Progenitor cell of endocrine pancreas (in vitro differentiated cells): ENCODE measurements around the gene PRR14. TPM values are rescaled to one million over a fixed set of nuclear protein-coding genes. Genes with fewer than 3 reads are reported as not detected.
"Not testable (repeated sequence)": the region's sequence is repeated elsewhere in the genome, so short reads cannot be mapped to it uniquely, and the experiment has no call there.

Source experiments
- DNase-seq: peaks from one replicate; pipeline ENCODE4 v3.0.0; 2021; ENCODE audit warnings: low spot score; ENCODE audit not compliant: unreplicated experiment
- H3K27ac Mint-ChIP-seq: 2 replicates; pipeline ENCODE4 v1.8.0; 2021; ENCODE audit warnings: mild to moderate bottlenecking, moderate library complexity, mixed read lengths
- H3K27me3 Mint-ChIP-seq: 2 replicates; pipeline ENCODE4 v1.8.0; 2021; ENCODE audit warnings: mixed read lengths
- H3K36me3 Mint-ChIP-seq: 2 replicates; pipeline ENCODE4 v1.8.0; 2022; ENCODE audit warnings: mixed read lengths; ENCODE audit not compliant: insufficient read depth
- H3K4me1 Mint-ChIP-seq: 2 replicates; pipeline ENCODE4 v1.8.0; 2021; ENCODE audit warnings: low read depth, mixed read lengths
- H3K4me3 Mint-ChIP-seq: 2 replicates; pipeline ENCODE4 v1.8.0; 2021; ENCODE audit warnings: low read depth, mild to moderate bottlenecking, moderate library complexity, mixed read lengths
- H3K9me3 Mint-ChIP-seq: 2 replicates; pipeline ENCODE4 v1.8.0; 2021; ENCODE audit warnings: low read depth, mixed read lengths
- CTCF ChIP-seq: fragments of 200-600 bp; sonication (generic); IDR thresholded peaks from one replicate; pipeline ENCODE4 v1.5.0; 2021; ENCODE audit warnings: antibody characterized with exemption, mild to moderate bottlenecking; ENCODE audit not compliant: unreplicated experiment
- total RNA-seq: library from RNA; stranded (reverse); gene quantifications from 2 replicates; pipeline ENCODE4 v1.2.1, GENCODE V29; 2021

The PRR14 gene
- total RNA-seq, 1 donor from 2014 or later = 58.7 TPM

GRCh38 chr16:30622455-30623032 is 28.2 kb upstream of the PRR14 start:
- no peak for TF ChIP-seq CTCF
- Mint-ChIP-seq H3K36me3 (no peaks in the 10 kb centered on the region), H3K27me3 (peaks cover 2% of the 10 kb centered on the region), H3K4me3 (no peak overlapping the region), H3K4me1 (peaks cover 19% of the 10 kb centered on the region), H3K27ac (no peak overlapping the region), H3K9me3 (peaks cover 3% of the 10 kb centered on the region)
- DNase-seq = no peak

GRCh38 chr16:30623536-30624283 is 27.1 kb upstream of the PRR14 start:
- no peak for TF ChIP-seq CTCF
- no peak overlapping the region for H3K4me3 Mint-ChIP-seq
- DNase-seq = no peak
- H3K36me3 Mint-ChIP-seq = no peaks in the 10 kb centered on the region
- no peak overlapping the region for H3K27ac Mint-ChIP-seq
- H3K27me3 Mint-ChIP-seq = peaks cover 2% of the 10 kb centered on the region
- H3K9me3 Mint-ChIP-seq = peaks cover 2% of the 10 kb centered on the region
- peaks cover 21% of the 10 kb centered on the region for H3K4me1 Mint-ChIP-seq

- Mint-ChIP-seq H3K27ac (no peak overlapping the region), H3K4me1 (peaks cover 14% of the 10 kb centered on the region), H3K9me3 (no peaks in the 10 kb centered on the region), H3K27me3 (peaks cover 2% of the 10 kb centered on the region), H3K4me3 (no peak overlapping the region), H3K36me3 (no peaks in the 10 kb centered on the region)
- DNase-seq = no peak
- no peak for TF ChIP-seq CTCF
These were observed 24.5 kb upstream of the PRR14 start for GRCh38 chr16:30626236-30626635.

- peak; percentile 88 for DNase-seq
- no peaks in the 10 kb centered on the region for H3K36me3 Mint-ChIP-seq
These were observed 21.9 kb upstream of the PRR14 start for GRCh38 chr16:30628628-30629540.

GRCh38 chr16:30632454-30632853 is 18.3 kb upstream of the PRR14 start:
- H3K27me3 Mint-ChIP-seq, H3K27ac Mint-ChIP-seq, DNase-seq, H3K9me3 Mint-ChIP-seq, H3K4me3 Mint-ChIP-seq, H3K4me1 Mint-ChIP-seq, H3K36me3 Mint-ChIP-seq: not testable (repeated sequence)

More at GRCh38 chr16:30628628-30629540, 21.9 kb upstream of the PRR14 start:
- no peaks in the 10 kb centered on the region for H3K9me3 Mint-ChIP-seq
- H3K27me3 Mint-ChIP-seq = no peaks in the 10 kb centered on the region
- H3K27ac Mint-ChIP-seq = no peak overlapping the region
- H3K4me1 Mint-ChIP-seq = peaks cover 2% of the 10 kb centered on the region
- H3K4me3 Mint-ChIP-seq = no peak overlapping the region
- TF ChIP-seq CTCF = peak; percentile 92
